HG02571 (cell line): Measurements from ENCODE around the gene TRAFD1.
"Not testable (repeated sequence)": the region's sequence is repeated elsewhere in the genome, so short reads cannot be mapped to it uniquely, and the experiment has no call there.

Experiments used
- ATAC-seq: cut with Tn5 transposase; IDR thresholded peaks from one replicate; pipeline ENCODE4 v1.9.1; 2021; ENCODE audit warnings: mild to moderate bottlenecking, moderate library complexity; ENCODE audit not compliant: unreplicated experiment

Gene TRAFD1

DNA sequence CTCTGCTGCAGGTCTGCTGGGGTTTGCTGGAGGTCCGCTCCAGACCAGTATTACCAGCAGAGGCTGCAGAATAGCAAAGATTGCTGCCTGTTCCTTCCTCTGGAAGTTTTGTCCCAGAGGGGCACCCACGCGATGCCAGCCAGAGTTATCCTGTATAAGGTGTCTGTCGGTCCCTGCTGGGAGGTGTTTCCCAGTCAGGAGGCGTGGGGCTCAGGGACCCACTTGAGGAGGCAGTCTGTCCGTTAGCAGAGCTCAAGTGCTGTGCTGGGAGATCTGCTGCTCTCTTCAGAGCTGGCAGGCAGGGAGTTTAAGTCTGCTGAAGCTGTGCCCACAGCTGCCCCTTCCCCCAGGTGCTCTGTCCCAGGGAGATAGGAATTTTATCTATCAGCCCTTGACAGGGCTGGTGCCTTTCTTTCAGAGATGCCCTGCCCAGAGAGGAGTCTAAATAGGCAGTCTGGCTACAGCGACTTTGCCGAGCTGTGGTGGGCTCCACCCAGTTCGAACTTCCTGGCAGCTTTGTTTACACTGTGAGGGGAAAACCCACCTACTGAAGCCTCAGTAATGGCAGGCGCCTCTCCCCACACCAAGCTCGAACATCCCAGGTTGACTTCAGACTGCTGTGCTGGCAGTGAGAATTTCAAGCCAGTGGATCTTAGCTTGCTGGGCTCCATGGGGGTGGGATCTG is 33.2 kb downstream of the TRAFD1 start:
- not testable (repeated sequence) for ATAC-seq

GRCh38 chr12:112159146-112159541 is 33.8 kb downstream of the TRAFD1 start:
- no peak for ATAC-seq

GRCh38 chr12:112160611-112161010 is 35.3 kb downstream of the TRAFD1 start:
- no peak for ATAC-seq

DNA sequence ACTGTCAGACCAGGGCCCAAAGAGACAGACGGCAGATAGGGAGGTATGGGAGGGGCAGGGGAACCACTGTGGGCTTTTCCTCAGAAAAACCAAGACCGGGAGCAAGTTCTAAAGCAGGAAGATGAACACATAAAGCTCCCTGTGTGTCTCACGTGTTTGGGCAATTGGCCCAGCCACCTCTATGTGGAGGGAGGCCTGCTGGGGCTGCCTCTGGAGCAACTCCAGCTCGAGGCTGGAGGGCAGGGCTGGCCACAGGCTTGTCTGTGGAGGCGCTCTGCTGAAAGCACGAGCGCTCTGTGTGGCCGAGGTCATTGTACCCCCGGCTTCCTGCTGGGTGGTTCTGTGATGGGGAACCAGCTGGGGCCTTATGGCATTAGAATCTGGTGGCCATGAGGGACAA is 36.4 kb downstream of the TRAFD1 start:
- ATAC-seq, result no peak

- no peak for ATAC-seq
Measured at GRCh38 chr12:112162241-112162790, 37.0 kb downstream of the TRAFD1 start.

DNA sequence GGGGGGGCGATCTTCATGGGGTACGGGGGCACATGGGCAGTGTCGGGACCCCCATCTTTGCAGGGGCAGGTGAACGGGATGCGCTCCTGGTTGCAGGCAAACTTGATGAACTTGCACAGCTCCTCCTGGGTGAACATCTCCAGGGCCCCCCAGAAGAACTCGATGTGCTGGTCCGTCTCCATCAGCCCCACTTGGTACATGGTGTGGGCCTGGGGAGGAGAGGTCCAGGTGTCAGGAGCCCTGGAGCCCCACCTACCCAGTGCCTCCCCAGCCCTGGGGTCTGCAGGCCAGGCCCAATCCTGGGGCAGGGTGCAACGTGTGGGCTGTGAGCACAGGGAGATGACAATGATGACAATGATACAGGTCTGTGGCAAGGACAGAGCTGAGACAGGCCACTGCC is 37.7 kb downstream of the TRAFD1 start:
- no peak for ATAC-seq

DNA sequence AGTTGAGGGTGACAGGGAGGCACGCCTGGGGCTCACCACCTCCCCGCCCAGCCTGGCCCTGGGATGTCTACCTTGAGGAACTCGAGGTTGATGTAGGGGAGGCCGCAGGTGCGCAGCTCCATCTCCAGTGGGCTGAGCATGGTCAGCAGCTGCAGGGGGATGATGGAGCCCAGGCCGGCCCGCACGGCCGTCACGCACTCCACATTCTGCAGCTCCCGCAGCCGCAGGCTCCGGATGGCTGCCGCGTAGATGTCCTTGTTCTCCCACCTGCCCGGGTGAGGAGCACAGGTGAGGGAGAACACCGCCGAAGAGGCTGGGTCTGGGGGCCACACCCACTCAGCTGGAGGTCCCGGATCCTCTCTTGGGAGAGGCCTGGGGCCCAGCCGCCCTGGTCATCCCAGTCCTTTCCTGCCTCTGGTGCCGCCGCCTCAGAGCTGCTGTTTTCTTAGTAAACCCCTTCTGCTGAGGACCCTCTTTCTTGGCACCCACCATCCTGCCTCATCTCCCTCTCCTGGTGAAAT is 38.2 kb downstream of the TRAFD1 start:
- no peak for ATAC-seq

DNA sequence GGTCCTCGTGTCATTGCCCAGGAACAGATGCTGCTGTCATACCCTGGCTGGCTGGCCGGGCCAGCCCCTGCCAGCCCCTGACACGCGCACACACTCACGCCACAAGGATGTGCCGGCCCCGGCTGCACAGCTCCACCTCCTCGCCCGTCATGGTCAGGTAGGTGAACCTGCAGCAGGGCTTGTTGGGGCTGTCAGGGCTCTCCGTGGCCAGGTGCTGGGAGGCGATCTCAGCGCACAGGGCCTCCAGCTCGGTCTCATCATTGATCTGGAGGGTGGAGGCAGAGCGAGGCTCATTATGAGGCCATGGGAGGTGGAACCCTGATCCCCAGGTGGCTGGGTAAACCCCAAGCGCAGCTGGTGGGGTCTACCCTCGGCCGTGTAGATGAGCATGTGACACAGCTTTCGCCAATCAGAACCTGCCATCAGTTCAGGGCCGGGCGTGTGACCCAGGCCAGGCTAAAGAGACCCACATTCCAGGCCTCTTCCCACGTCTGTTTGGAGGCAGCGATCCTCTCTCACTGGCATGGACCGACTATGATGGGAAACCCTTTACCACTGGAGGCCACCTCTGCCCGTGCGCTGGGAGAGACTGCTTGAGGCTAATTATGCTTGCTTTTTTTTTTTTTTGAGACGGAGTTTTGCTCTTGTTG is 38.8 kb downstream of the TRAFD1 start:
- no peak for ATAC-seq

GRCh38 chr12:112165624-112166023 is 40.3 kb downstream of the TRAFD1 start:
- ATAC-seq, result no peak

GRCh38 chr12:112166051-112167015 is 41.0 kb downstream of the TRAFD1 start:
- ATAC-seq, result no peak

GRCh38 chr12:112167031-112167461 is 41.7 kb downstream of the TRAFD1 start:
- no peak for ATAC-seq

DNA sequence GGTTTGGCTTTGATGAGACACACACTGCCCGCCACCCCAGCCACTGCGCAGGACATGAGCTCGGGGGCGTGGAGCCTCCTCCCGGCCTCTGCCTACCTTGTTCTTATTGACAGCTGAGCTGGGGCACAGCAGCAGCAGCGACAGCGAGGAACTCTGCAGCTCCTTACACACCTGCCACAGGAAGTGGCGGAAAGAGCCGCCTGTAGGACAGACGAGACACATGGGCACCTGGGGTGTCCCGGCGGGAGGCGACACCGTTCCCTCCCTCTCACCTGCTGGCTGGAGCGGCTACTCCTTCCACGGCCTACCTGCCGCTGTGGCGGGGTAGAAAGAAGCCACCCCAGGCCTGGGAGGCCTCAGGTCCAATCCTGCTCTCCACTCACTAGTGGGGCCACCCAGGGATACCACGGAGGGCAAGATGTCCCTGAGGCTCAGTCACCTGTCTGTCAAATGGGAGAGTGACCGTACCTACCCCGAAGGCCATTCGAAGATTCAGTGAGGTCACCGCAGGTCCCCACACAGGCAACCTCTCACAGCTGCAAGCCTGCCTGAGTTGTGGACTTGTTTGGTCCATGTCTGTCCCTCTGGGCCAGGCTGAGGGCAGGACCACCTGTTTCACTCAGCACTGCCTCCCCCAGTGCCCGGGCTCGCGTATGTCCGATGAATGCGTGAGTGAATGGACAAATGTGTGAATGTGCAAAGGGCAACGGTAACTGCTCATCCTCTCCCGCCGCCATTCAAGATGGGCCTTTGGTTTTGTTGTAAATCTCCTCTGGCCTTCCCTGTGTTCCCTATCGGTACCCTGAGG is 42.6 kb downstream of the TRAFD1 start:
- no peak for ATAC-seq

DNA sequence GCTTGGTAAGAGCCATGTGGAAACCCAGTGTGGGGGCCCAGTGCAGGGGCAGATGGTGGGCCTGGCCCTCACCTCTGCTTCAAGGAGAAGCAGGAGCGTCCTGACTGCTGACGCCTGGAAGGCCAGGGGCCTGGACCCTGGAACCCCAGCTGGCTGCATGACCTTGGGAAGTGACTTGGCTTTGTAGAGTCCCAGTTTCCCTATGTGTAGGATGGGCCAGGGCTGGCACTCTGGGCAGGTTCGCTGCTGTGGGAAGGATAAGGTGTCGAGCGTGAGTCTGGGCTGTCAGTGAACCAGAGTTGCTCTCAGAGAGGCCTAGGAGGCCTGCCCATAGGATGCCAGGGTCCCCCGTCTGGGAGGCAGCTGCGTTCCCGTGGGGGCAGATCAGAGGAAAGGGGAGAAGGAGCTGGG is 43.2 kb downstream of the TRAFD1 start:
- no peak for ATAC-seq

GRCh38 chr12:112169161-112169872 is 44.0 kb downstream of the TRAFD1 start:
- no peak for ATAC-seq

DNA sequence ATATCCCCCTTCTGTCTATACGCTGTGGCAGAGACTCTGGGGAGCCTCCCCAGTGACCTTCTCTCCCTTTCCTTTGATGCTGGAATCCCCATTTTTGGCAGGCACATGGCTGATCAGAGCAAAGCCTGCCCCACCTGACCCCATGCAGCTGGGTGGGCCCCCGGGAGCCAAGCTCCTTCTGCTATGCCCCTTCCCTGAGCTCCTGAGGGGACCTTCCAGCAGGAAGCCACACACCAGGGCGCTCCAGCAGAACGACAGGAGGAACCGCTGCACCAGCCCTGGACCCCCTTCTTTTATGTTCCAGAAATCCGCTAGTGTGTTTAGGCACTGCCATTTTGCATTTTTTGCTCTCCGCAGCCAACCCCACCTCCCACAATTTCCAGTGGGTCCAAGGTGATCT is 44.6 kb downstream of the TRAFD1 start:
- no peak for ATAC-seq

- no peak for ATAC-seq
Measured at GRCh38 chr12:112170376-112170775, 45.0 kb downstream of the TRAFD1 start.

- ATAC-seq, result no peak
Measured at GRCh38 chr12:112170971-112171596, 45.7 kb downstream of the TRAFD1 start.

DNA sequence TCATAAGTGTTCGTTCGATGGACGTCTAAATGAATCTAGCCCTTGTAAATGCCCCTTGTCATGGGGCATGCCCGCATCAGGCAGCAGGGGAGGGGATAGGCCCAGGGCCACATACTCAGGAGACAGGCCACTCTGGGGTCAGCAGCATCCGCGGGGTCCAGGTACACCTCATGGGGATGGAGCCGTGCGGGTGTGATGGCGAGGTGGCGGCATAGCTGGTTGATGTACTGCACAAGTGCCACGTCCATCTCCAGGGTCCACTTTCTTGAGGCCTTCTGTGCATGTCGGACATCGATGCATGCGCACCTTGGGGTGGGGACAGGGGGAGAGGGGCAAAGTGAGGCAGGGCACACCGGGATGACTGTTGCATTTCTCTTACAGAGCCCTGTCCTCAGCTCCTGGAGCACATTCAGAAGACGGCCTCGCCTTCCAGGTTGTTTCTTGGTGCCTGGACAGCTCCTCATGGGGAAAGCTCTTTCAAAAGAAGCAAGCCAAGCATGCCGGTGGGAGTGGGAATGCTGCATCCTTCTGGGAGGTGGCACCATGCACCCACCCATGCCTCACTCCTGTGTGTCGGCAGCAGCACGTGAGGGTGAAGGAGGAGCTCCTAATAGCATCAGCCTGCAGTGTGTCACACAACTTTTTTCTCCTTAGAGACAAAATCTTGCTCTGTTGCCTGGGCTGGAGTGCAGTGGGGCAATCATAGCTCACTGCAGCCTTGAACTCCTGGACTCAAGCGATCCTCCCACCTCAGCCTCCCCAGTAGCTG is 47.4 kb downstream of the TRAFD1 start:
- no peak for ATAC-seq
